Epidermal melanocyte (primary cell): ENCODE measurements around the gene HIGD1B.
A peak's percentile ranks its signal among the peaks of the same experiment; 100 is the strongest.

Source experiments
- DNase-seq: peaks from one replicate; pipeline ENCODE4 v3.0.0; 2011; ENCODE audit warnings: low spot score; ENCODE audit not compliant: insufficient read length

Gene HIGD1B

GRCh38 chr17:44878627-44879221, 31.0 kb downstream of the HIGD1B start:
- DNase-seq, result peak; percentile 55

GRCh38 chr17:44879376-44879775, 31.7 kb downstream of the HIGD1B start:
- no peak for DNase-seq

- DNase-seq, result no peak
Measured at GRCh38 chr17:44880062-44880461, 32.4 kb downstream of the HIGD1B start.

- DNase-seq, result no peak
Measured at GRCh38 chr17:44881145-44881544, 33.5 kb downstream of the HIGD1B start.

- DNase-seq, result no peak
Measured at GRCh38 chr17:44884941-44885340, 37.3 kb downstream of the HIGD1B start.

GRCh38 chr17:44887016-44887415, 39.3 kb downstream of the HIGD1B start:
- DNase-seq, result no peak

GRCh38 chr17:44887971-44888954, 40.6 kb downstream of the HIGD1B start:
- DNase-seq, result no peak

GRCh38 chr17:44889003-44889402, 41.3 kb downstream of the HIGD1B start:
- DNase-seq, result no peak

GRCh38 chr17:44892250-44892649, 44.6 kb downstream of the HIGD1B start:
- no peak for DNase-seq

GRCh38 chr17:44894642-44895041, 47.0 kb downstream of the HIGD1B start:
- no peak for DNase-seq

GRCh38 chr17:44898768-44899073, 51.0 kb downstream of the HIGD1B start:
- no peak for DNase-seq

- DNase-seq, result peak; percentile 85
Measured at GRCh38 chr17:44899074-44899782, 51.5 kb downstream of the HIGD1B start, which contains the start of gene EFTUD2. Gene EFTUD2 (minus strand): TSS chr17:44899445. CDS start chr17:44894521, 4,924 bp downstream.
